OCI-LY1 (cell line): ENCODE measurements around the gene LEMD3.

ENCODE experiments used
- CTCF ChIP-seq: fragments of 200-600 bp; sonication (generic), shearing (Covaris generic); IDR thresholded peaks from 2 replicates; pipeline ENCODE4 v1.5.1; 2017; ENCODE audit warnings: mild to moderate bottlenecking, antibody characterized with exemption, low read length, moderate library complexity, mixed read lengths
- EZH2 ChIP-seq: fragments of 200-600 bp; sonication (generic), shearing (Covaris generic); IDR thresholded peaks from 2 replicates; pipeline ENCODE4 v1.8.0; 2017; ENCODE audit warnings: borderline replicate concordance, mixed run types, mild to moderate bottlenecking, antibody characterized with exemption, low read length, moderate library complexity, mixed read lengths

- TF ChIP-seq CTCF: no peak
- no peak for TF ChIP-seq EZH2
These were observed 30.2 kb downstream of the LEMD3 start for GRCh38 chr12:65199604-65200003.
